Stimulated activated CD8-positive, alpha-beta memory T cell treated with anti-CD3 and anti-CD28 coated beads, Interleukin-4, amount 100 ng/mL, for 48 hours (primary cell): ENCODE results near the gene AFF3.
A peak's percentile ranks its signal among the peaks of the same experiment; 100 is the strongest.

ENCODE experiments used
- DNase-seq: peaks from one replicate; pipeline ENCODE4 v3.0.0-alpha.2; 2020

Gene AFF3

GRCh38 chr2:99571533-99571932 is 570.9 kb downstream of the AFF3 start:
- DNase-seq = no peak

GRCh38 chr2:99571021-99571420 is 571.4 kb downstream of the AFF3 start:
- DNase-seq = no peak

- no peak for DNase-seq
These were observed 573.0 kb downstream of the AFF3 start for GRCh38 chr2:99569386-99569785.

- no peak for DNase-seq
These were observed 577.2 kb downstream of the AFF3 start for GRCh38 chr2:99565227-99565626.

GRCh38 chr2:99562516-99562915 is 579.9 kb downstream of the AFF3 start:
- DNase-seq = no peak

- DNase-seq = no peak
These were observed 580.6 kb downstream of the AFF3 start for GRCh38 chr2:99561804-99562203.

- DNase-seq = peak; percentile 97
These were observed 583.2 kb downstream of the AFF3 start for GRCh38 chr2:99559075-99559662.

- no peak for DNase-seq
These were observed 587.0 kb downstream of the AFF3 start for GRCh38 chr2:99555404-99555803.

GRCh38 chr2:99554871-99555270 is 587.5 kb downstream of the AFF3 start:
- no peak for DNase-seq

GRCh38 chr2:99554238-99554637 is 588.2 kb downstream of the AFF3 start:
- DNase-seq = no peak

- no peak for DNase-seq
These were observed 589.9 kb downstream of the AFF3 start for GRCh38 chr2:99552529-99552928.

GRCh38 chr2:99550368-99550767 is 592.0 kb downstream of the AFF3 start:
- DNase-seq = no peak

- DNase-seq = no peak
These were observed 596.8 kb downstream of the AFF3 start for GRCh38 chr2:99545604-99546003.

- no peak for DNase-seq
These were observed 597.3 kb downstream of the AFF3 start for GRCh38 chr2:99545066-99545465.

GRCh38 chr2:99544608-99545007 is 597.8 kb downstream of the AFF3 start:
- DNase-seq = no peak

GRCh38 chr2:99543247-99543646 is 599.1 kb downstream of the AFF3 start:
- no peak for DNase-seq

- DNase-seq = no peak
These were observed 604.4 kb downstream of the AFF3 start for GRCh38 chr2:99537910-99538485.

GRCh38 chr2:99524056-99524455 is 618.3 kb downstream of the AFF3 start:
- no peak for DNase-seq

GRCh38 chr2:99522157-99522556 is 620.2 kb downstream of the AFF3 start:
- DNase-seq = no peak

- no peak for DNase-seq
These were observed 621.6 kb downstream of the AFF3 start for GRCh38 chr2:99520813-99521212.

GRCh38 chr2:99520195-99520594 is 622.2 kb downstream of the AFF3 start:
- DNase-seq = no peak

GRCh38 chr2:99514357-99514756 is 628.0 kb downstream of the AFF3 start:
- DNase-seq = no peak

GRCh38 chr2:99512181-99512591 is 630.2 kb downstream of the AFF3 start:
- DNase-seq = no peak

GRCh38 chr2:99509387-99509786 is 633.0 kb downstream of the AFF3 start:
- DNase-seq = no peak
